Measurements from ENCODE around the gene MIB1. TPM values are rescaled to one million over a fixed set of nuclear protein-coding genes. Genes with fewer than 3 reads are reported as not detected.

MIB1 gene
- total RNA-seq = 19.2 and 28.3 TPM in 2 replicates

DNA sequence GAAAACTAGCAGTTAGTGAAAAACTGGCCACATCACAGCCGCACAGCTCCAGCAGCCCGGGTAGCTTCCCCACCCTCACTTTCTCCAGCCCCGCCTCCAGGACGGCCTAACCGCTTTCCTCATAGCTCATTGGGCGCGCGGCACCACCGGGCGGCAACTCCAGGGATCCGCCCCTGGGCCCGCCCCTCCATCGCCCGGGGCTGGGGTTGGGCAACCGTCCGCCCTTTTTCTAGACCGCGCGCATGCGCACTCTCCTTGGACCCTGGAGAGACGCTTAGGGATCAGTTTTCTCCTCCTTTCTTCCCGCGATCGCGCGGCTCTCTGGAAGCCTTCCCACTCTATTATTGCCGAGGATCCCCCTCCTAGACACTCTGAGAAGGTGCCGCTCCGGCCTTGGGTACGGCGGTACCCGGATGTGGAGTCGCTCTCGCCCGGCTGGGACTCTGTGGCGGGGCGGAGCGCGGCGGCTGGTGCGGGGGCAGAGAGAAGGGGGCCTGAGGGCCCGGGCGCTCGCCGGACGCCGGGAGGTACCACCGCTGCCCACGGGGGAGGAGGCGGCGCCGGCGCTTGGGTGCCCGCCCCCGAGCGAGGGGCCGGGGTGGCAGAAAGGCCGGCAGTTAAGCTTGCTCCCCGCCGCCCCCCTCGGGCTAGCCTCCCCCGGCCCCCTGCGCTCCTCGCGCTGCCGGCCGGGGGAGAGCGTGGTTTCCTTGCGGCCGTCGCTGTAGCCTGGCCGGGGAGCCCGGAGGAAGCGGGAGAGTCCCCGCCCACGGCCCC, at the start of gene MIB1:
MIB1 (plus strand) TSS at position 255 of the 774 bp plus-strand sequence. CDS start 792 bp downstream, outside the sequence.

GRCh38 chr18:21704603-21705364, 35.8 kb upstream of the MIB1 start, which contains the start of gene ABHD3:
Gene ABHD3, minus strand, starts transcription at chr18:21704774. Its CDS starts 109 bp downstream, at chr18:21704665.

Other genes with a start within 250 kb of the MIB1 start
- gene ESCO1, start 140.1 kb upstream of the MIB1 start, total RNA-seq = 9.4 and 10.0 TPM in 2 replicates
- 13.7 and 36.9 TPM in 2 replicates for gene SNRPD1, start 128.5 kb upstream of the MIB1 start, total RNA-seq
- gene ABHD3, start 36.0 kb upstream of the MIB1 start, total RNA-seq = 7.7 and 8.8 TPM in 2 replicates